Stimulated activated CD8-positive, alpha-beta memory T cell treated with anti-CD3 and anti-CD28 coated beads, Interleukin-4, amount 100 ng/mL, for 4 hours (primary cell): ENCODE measurements around the gene CD200R1.

ENCODE experiments used
- DNase-seq, 2 donors: peaks; one replicate each; pipeline ENCODE4 v3.0.0-alpha.2; 2020; ENCODE audit warnings: low read depth in 2 of 2, low spot score in 1 of 2

The CD200R1 gene

DNA sequence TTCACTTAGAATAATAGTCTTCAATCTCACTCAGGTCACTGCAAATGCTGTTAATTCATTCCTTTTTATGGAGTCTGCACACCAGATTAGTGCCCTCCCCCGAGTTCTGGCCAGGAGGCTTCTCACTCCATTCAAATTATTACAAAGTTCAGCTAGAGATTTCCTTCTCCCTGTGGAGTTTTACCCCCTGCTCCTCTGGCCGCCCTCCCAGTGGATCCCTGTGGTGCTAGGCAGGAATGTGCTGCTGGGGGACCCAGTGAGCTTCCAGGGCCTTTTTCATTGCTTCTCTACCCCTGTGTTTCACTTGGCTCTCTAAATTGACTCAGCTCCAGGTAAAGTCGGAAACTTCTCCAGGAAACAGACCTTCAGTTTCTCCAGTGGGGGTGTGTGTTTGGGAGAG, 85.5 kb downstream of the CD200R1 start:
- no peak for DNase-seq

DNA sequence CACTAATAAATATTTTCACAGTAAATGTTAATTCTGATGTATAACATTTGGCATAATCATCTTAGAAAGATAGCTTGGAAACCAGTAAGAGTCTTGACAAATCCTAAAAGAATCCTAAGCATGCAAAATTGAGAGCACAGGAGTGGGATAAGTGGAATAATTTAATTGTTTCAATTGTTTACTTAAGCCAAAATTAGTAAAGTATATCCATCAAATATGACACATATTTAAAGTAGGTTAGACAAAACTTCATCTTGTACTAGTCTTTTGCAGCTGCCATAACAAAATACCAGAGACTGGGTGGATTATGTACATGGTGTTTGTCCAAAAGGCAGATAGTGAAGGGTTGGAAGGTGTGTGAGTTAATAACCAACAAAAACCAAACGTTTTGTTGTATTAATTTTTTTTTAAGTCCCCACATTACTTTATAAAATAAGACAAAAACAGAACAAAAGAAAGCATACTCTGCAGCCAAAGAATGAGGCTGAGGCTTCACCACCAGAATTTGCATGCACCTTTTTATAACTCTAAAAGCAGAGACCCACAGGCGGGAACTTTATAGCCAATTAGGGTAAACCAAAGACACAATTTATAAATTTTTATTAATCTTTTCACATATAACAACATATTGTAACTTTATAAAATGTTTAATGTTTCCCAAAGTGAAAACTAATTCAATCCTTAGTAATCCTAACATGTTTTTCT, 86.4 kb downstream of the CD200R1 start:
- DNase-seq, result no peak

DNA sequence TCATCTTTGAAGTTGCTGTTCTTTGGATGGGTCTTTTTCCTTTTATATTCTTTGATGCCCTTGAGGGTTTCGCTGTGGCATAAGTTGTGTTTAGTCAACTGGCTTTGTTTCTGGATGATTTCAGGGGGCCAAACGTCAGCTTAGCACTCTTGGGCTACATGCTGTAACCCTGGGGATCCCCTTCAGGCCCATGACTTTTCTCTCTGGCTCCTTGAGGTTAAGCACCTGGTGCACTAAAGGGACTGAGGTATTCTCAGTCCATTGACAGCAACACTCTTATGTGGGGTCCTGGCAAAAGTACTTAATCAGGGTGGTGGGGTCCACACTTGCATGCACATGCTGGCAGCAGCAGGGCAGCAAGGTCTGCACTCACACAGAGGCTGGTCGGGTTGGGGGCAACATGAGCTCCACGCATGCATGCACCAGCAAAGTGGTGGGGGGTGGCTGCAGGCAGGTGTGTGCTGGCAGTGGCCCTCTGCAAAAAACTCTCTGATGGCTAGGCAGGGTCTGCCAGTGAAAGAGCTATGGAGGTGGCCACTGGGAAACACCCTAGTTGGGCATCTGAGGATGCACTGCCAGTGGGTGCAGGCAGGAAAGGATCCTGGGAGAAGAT, 90.1 kb downstream of the CD200R1 start:
- DNase-seq, result no peak

DNA sequence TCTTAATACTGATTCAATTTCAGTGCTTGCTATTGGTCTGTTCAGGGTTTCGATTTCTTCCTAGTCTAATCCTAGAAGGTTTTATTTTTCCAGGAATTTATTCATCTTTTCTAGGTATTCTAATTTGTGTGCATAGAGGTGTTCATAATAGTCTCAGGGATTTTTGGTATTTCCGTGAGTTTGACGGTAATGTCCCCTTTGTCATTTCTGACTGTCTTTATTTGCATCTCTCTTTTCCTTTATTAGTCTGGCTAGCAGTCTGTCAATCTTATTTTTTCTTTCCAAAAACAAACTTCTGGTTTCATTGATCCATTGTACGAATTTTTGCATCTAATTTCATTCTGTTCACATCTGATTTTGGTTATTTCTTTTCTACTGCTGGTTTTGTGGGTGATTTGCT, 93.0 kb downstream of the CD200R1 start:
- DNase-seq, result no peak

DNA sequence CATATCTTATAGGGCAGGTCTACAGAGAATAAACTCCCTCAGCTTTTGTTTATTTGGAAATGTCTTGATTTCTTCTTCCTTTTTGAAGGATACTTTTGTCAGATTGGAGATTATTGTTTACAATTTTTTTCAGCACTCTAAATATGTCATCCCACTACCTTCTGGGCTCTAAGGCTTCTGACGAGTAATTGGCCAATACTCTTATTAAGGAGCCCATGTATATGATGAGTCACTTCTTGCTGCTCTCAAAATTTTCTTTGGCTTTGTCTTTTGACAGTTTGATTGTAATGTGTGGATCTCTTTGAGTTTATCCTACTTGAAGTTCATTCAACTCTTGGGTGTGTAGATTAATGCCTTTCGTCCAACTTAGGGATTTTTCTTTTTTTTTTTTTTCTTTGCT, 99.3 kb downstream of the CD200R1 start:
- no peak for DNase-seq

DNA sequence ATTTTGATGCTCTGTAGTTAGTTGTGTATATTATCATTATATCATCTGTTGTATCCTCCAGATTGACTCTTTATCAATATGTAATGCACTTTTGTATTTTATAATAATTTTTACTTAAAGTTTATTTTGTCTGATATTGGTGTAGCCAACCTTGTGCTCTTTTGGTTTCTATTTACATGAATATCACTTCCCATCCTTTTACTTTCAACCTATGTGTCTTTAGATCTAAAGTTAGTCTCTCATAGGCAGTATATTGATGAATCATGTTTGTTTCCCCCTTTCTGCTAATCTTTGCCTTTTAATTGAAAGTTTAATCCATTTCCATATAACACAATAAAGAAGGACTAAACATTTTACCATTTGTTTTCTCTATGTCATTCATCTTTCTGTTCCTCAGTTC, 100.2 kb downstream of the CD200R1 start:
- DNase-seq, result no peak

DNA sequence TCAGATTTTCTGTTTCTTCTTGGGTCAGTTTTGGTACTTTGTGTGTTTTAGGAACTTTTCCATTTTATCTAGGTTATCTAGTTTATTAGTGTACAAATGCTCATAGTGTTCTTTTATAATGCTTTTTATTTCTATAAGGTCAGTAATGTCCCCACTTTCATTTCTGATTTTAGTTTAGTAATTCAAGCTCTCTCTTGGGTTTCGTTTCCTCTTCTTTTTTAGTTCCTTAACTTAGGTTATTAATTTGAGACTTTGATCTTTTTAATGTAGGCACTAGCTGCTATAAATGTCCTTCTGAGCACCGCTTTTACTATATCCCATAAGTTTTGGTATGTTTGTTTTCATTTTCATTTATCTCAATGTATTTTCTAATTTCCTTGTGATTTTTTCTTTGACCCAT, 101.3 kb downstream of the CD200R1 start:
- DNase-seq, result no peak

DNA sequence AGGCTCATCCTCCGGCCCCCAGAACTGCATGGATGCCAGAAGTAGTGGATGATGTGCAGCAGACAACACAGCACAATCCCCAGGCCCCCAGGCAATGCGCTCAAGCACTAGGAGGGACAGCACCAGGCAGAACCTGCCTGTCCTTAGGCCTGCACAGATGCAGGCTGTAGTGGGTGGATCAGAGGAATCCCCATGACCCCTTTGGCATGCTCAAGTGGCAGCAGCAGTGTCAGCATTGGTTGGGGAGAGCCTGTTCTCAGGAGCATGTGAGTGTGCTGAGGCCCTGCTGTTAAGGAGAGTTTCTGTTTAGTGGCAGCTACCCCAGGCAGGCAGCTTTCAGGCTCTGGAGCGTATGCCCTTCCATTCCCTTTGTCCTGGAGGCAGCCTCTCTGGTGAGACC, 103.2 kb downstream of the CD200R1 start:
- DNase-seq, result no peak
